ENCODE results near the gene SCMH1. TPM values are rescaled to one million over a fixed set of nuclear protein-coding genes. Genes with fewer than 3 reads are reported as not detected.

Gene SCMH1
- total and polyA plus RNA-seq, 10 donors = 8.6 to 40.5 (median 26.1) TPM

GRCh38 chr1:41030872-41031616 is 211.1 kb downstream of the SCMH1 start:
- H3K27me3 ChIP-seq (replicated peaks in 1 of 7) = no peaks in the 10 kb centered on the region
- no peak overlapping the region for H3K27ac ChIP-seq
- H3K4me3 ChIP-seq = no peak overlapping the region
- DNase-seq = no peak
- no peaks in the 10 kb centered on the region for H3K9me3 ChIP-seq
- peaks cover 0 to 9% (median 0%) of the 10 kb centered on the region in 6 donors for H3K4me1 ChIP-seq
- WGBS, 5 donors = 94 to 99% (median 95%) methylated on average over 8 of the region's 8 CpGs
- intact Hi-C loops (cut with DNase I; ENCODE audit: low total_unique reads) = no loop called here
- H3K36me3 ChIP-seq = peaks cover 0 to 100% (median 50%) of the 10 kb centered on the region in 6 donors
- no peak for TF ChIP-seq CTCF (IDR thresholded peaks at IDR 0.05 in 8 of 11, conservative IDR thresholded peaks at IDR 0.05 in 3 of 11)
- TF ChIP-seq POLR2AphosphoS5 (IDR thresholded peaks at IDR 0.05) = no peak
- no peak for TF ChIP-seq POLR2A (IDR thresholded peaks at IDR 0.05)

- WGBS, 5 donors = 93 to 96% (median 96%) methylated on average over 6 to 10 of the region's 10 CpGs
- TF ChIP-seq POLR2A (IDR thresholded peaks at IDR 0.05) (no peak), POLR2AphosphoS5 (IDR thresholded peaks at IDR 0.05) (peak in 1 of 3 donors; percentile 10)
- intact Hi-C loops (cut with DNase I; ENCODE audit: low total_unique reads) = no loop called here
- H3K4me1 ChIP-seq = peaks cover 0 to 11% (median 0%) of the 10 kb centered on the region in 6 donors
- no peak overlapping the region for H3K4me3 ChIP-seq
- peaks cover 0 to 95% (median 33%) of the 10 kb centered on the region in 6 donors for H3K36me3 ChIP-seq
- no peaks in the 10 kb centered on the region for H3K9me3 ChIP-seq
- H3K27ac ChIP-seq = no peak overlapping the region
- no peaks in the 10 kb centered on the region for H3K27me3 ChIP-seq (replicated peaks in 1 of 7)
- DNase-seq = no peak
These were observed 214.0 kb downstream of the SCMH1 start for GRCh38 chr1:41028034-41028642.

GRCh38 chr1:41025979-41026819 is 215.9 kb downstream of the SCMH1 start:
- Histone ChIP-seq H3K36me3 (peaks cover 0 to 83% (median 25%) of the 10 kb centered on the region in 6 donors), H3K27ac (no peak overlapping the region), H3K4me3 (no peak overlapping the region), H3K27me3 (replicated peaks in 1 of 7) (no peaks in the 10 kb centered on the region), H3K9me3 (no peaks in the 10 kb centered on the region), H3K4me1 (peaks cover 0 to 20% (median 7%) of the 10 kb centered on the region in 6 donors)
- DNase-seq = no peak
- TF ChIP-seq CTCF (IDR thresholded peaks at IDR 0.05 in 8 of 11, conservative IDR thresholded peaks at IDR 0.05 in 3 of 11) (no peak), POLR2A (IDR thresholded peaks at IDR 0.05) (no peak), POLR2AphosphoS5 (IDR thresholded peaks at IDR 0.05) (no peak)
- WGBS, 5 donors = 92 to 100% (median 96%) methylated on average over 4 of the region's 4 CpGs
- intact Hi-C loops (cut with DNase I; ENCODE audit: low total_unique reads) = no loop called here

- no peak overlapping the region for H3K27ac ChIP-seq
- no peak overlapping the region for H3K4me3 ChIP-seq
- intact Hi-C loops (cut with DNase I; ENCODE audit: low total_unique reads) = no loop called here
- H3K36me3 ChIP-seq = peaks cover 0 to 76% (median 23%) of the 10 kb centered on the region in 6 donors
- H3K27me3 ChIP-seq (replicated peaks in 1 of 7) = no peaks in the 10 kb centered on the region
- peak; percentile 21 for DNase-seq
- WGBS, 5 donors = 73 to 96% (median 81%) methylated on average over 2 of the region's 2 CpGs
- no peaks in the 10 kb centered on the region for H3K9me3 ChIP-seq
- peaks cover 0 to 22% (median 7%) of the 10 kb centered on the region in 6 donors for H3K4me1 ChIP-seq
- TF ChIP-seq POLR2A (IDR thresholded peaks at IDR 0.05) = no peak
- TF ChIP-seq CTCF (IDR thresholded peaks at IDR 0.05 in 8 of 11, conservative IDR thresholded peaks at IDR 0.05 in 3 of 11) = no peak
- TF ChIP-seq POLR2AphosphoS5 (IDR thresholded peaks at IDR 0.05) = no peak
These were observed 217.2 kb downstream of the SCMH1 start for GRCh38 chr1:41024953-41025352.

Measured in spleen (tissue), 11 donors.